ENCODE results near the gene DDA1.

DDA1 gene

GRCh38 chr19:17312189-17313113 is 3.1 kb downstream of the DDA1 start:
- no peaks in the 10 kb centered on the region for H3K27me3 Mint-ChIP-seq (ENCODE audit: low read depth, poor library complexity)
- no peaks in the 10 kb centered on the region for H3K9me3 Mint-ChIP-seq
- H3K4me3 Mint-ChIP-seq, result no peak overlapping the region
- no peak for TF ChIP-seq CTCF (IDR thresholded peaks at IDR 0.05)
- peaks cover 33% of the 10 kb centered on the region for H3K4me1 Mint-ChIP-seq
- no peak overlapping the region for H3K27ac Mint-ChIP-seq
- no peak for DNase-seq
- peaks cover 24% of the 10 kb centered on the region for H3K36me3 Mint-ChIP-seq (ENCODE audit: low read depth)

DNA sequence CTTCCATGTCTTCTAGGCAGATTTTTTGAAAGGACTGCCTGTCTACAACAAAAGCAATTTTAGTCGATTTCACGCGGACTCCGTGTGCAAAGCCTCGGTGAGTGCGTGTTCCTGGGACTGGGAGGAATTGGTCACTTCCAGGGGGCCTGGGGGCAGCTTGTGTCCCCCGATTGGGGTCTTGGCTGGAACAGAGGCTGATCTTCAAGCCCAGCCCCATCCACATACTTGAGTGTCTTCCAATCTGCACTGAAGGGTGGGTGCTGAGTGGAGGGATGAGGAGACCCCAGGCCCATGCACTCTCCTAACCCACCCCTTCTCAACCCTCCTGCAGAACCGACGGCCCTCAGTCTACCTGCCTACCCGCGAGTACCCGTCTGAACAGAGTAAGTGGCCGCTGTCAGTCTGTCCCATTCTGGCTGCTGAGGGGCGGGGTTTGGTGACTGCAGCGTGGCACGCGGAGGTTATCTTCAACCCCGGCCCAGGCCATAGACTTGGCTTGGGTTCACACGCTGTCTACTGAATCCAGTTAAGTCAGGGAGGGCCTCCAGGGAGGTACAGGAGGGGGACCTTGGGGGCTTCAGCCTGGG is 4.7 kb downstream of the DDA1 start:
- H3K27ac Mint-ChIP-seq, result no peak overlapping the region
- H3K4me3 Mint-ChIP-seq, result no peak overlapping the region
- peaks cover 23% of the 10 kb centered on the region for H3K4me1 Mint-ChIP-seq
- H3K27me3 Mint-ChIP-seq (ENCODE audit: low read depth, poor library complexity), result no peaks in the 10 kb centered on the region
- DNase-seq, result no peak
- peaks cover 24% of the 10 kb centered on the region for H3K36me3 Mint-ChIP-seq (ENCODE audit: low read depth)
- no peak for TF ChIP-seq CTCF (IDR thresholded peaks at IDR 0.05)
- no peaks in the 10 kb centered on the region for H3K9me3 Mint-ChIP-seq

GRCh38 chr19:17318966-17319365 is 9.6 kb downstream of the DDA1 start:
- Mint-ChIP-seq H3K27ac (no peak overlapping the region), H3K4me3 (no peak overlapping the region), H3K4me1 (no peaks in the 10 kb centered on the region), H3K36me3 (ENCODE audit: low read depth) (peaks cover 28% of the 10 kb centered on the region), H3K9me3 (no peaks in the 10 kb centered on the region), H3K27me3 (ENCODE audit: low read depth, poor library complexity) (no peaks in the 10 kb centered on the region)
- no peak for TF ChIP-seq CTCF (IDR thresholded peaks at IDR 0.05)
- DNase-seq, result no peak

- Mint-ChIP-seq H3K4me3 (no peak overlapping the region), H3K36me3 (ENCODE audit: low read depth) (peaks cover 23% of the 10 kb centered on the region), H3K4me1 (no peaks in the 10 kb centered on the region), H3K9me3 (no peaks in the 10 kb centered on the region), H3K27me3 (ENCODE audit: low read depth, poor library complexity) (no peaks in the 10 kb centered on the region), H3K27ac (no peak overlapping the region)
- DNase-seq, result no peak
- no peak for TF ChIP-seq CTCF (IDR thresholded peaks at IDR 0.05)
Measured at GRCh38 chr19:17319473-17320238, 10.3 kb downstream of the DDA1 start.

GRCh38 chr19:17320435-17320834 is 11.1 kb downstream of the DDA1 start:
- TF ChIP-seq CTCF (IDR thresholded peaks at IDR 0.05), result no peak
- peaks cover 22% of the 10 kb centered on the region for H3K36me3 Mint-ChIP-seq (ENCODE audit: low read depth)
- no peak overlapping the region for H3K4me3 Mint-ChIP-seq
- H3K4me1 Mint-ChIP-seq, result no peaks in the 10 kb centered on the region
- H3K27ac Mint-ChIP-seq, result no peak overlapping the region
- H3K27me3 Mint-ChIP-seq (ENCODE audit: low read depth, poor library complexity), result no peaks in the 10 kb centered on the region
- no peak for DNase-seq
- H3K9me3 Mint-ChIP-seq, result no peaks in the 10 kb centered on the region
